Fibroblast of mammary gland (primary cell): Measurements from ENCODE around the gene HS3ST6.
"Not testable (repeated sequence)": the region's sequence is repeated elsewhere in the genome, so short reads cannot be mapped to it uniquely, and the experiment has no call there.

Experiments used
- DNase-seq: peaks from one replicate; pipeline ENCODE4 v3.0.0-alpha.2; 2010; ENCODE audit warnings: low read depth
- H3K4me3 ChIP-seq: 2 replicates; pipeline ENCODE4 v1.5.1; 2011; ENCODE audit warnings: low read depth, mild to moderate bottlenecking, low read length, moderate library complexity; ENCODE audit not compliant: control insufficient read depth
- TF ChIP-seq, protein P1 (sequence below): conservative IDR thresholded peaks from 2 replicates; pipeline ENCODE4 v1.5.1; 2011; ENCODE audit warnings: low read depth, low read length, inconsistent platforms; ENCODE audit not compliant: control insufficient read depth, insufficient read depth

Gene HS3ST6

GRCh38 chr16:1944612-1945199, 26.5 kb upstream of the HS3ST6 start:
- no peak for DNase-seq
- TF ChIP-seq, protein P1, sequence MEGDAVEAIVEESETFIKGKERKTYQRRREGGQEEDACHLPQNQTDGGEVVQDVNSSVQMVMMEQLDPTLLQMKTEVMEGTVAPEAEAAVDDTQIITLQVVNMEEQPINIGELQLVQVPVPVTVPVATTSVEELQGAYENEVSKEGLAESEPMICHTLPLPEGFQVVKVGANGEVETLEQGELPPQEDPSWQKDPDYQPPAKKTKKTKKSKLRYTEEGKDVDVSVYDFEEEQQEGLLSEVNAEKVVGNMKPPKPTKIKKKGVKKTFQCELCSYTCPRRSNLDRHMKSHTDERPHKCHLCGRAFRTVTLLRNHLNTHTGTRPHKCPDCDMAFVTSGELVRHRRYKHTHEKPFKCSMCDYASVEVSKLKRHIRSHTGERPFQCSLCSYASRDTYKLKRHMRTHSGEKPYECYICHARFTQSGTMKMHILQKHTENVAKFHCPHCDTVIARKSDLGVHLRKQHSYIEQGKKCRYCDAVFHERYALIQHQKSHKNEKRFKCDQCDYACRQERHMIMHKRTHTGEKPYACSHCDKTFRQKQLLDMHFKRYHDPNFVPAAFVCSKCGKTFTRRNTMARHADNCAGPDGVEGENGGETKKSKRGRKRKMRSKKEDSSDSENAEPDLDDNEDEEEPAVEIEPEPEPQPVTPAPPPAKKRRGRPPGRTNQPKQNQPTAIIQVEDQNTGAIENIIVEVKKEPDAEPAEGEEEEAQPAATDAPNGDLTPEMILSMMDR, result no peak
- no peak overlapping the region for H3K4me3 ChIP-seq

DNA sequence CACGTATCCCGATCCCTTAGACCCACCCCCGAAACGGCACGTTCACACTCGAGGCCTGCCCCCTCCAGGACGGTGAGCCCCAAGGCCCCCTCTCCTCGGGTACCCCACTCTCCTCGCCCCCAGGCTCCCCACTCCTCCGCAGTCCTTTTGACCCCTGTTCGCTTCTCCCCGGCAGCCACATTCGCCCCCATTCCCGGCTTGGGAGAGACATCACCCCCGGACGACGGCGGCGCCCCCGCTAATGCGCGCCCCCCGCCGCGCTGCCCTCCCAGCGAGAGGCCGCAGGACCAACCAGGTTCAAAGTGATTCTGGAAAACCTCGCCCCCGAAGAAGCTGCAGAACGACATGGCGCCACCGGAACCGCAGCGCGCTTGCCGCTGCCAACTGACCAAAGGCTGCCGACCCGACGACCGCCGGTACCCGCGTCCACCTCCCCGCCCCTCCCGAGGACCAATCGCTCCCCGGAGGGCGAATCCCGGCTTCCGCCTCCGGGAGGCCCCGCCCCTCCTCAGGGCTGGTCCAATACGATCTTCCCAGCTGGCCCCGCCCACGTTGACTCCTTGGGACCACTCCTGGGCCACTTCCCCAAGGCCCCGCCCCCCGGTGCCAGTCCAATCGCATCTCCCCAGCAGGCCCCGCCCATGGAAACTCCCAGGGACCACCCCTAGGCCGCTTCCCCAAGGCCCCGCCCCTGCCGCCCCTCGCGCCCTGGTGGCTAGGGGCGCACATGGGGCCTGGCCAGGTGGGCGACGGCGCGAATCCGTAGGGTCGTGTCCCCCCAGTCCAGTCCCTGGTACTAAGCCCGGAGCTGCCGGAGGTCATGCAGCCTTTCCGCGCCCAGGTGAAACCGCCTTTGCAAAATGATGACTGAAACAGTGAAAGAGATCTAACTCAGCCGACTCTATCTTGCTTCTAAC, 24.9 kb upstream of the HS3ST6 start, which contains the start of gene MSRB1:
TSS of gene MSRB1 (minus strand) at position 390 of the 917 bp plus-strand sequence. CDS start at position 347, 43 bp downstream.
- peak within 1 kb of the TSS; percentile 83 for H3K4me3 ChIP-seq
- TF ChIP-seq, protein P1, result no peak
- DNase-seq, result peak; percentile 96

DNA sequence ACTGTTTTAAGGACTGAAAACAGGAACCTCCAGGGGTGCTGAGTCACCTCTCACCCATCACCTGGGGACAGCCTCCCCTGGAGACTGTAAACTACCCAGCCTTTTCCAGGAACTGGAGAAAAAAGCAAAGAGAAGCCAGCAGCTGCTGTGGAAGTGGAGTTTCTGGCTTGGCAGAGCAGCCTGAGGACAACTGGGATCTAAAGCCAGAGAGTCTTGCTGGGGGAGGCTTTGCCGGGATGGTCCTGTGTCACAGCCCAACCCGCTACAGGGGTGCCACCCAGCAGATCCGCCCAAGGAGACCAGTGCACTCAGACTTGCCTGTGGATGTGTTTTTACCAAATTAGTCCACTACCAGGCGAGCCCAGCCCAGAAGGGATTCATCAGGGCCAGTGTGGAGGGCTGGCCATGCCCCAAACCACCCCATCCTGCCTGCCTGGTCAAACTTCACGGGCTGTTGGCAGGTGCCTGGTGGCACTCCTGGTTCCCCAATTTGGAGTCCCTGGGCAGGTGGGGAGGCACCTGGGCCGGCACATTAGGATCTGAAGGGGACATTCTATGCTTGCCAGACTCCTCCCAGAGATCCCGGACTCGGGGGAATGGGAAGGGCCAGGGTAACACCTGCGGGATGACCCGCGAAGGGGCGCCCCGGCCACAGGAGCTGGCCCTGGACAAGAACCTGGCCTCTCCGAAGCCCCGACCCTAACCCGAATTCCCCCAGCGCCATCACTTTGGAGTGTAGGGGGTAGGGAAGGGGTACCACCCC, 24.0 kb upstream of the HS3ST6 start:
- peak overlapping the region; percentile 83 for H3K4me3 ChIP-seq
- TF ChIP-seq, protein P1, result no peak
- peak; percentile 41 for DNase-seq

- no peak for DNase-seq
- no peak overlapping the region for H3K4me3 ChIP-seq
These were observed 23.2 kb upstream of the HS3ST6 start for GRCh38 chr16:1941162-1942046.

DNA sequence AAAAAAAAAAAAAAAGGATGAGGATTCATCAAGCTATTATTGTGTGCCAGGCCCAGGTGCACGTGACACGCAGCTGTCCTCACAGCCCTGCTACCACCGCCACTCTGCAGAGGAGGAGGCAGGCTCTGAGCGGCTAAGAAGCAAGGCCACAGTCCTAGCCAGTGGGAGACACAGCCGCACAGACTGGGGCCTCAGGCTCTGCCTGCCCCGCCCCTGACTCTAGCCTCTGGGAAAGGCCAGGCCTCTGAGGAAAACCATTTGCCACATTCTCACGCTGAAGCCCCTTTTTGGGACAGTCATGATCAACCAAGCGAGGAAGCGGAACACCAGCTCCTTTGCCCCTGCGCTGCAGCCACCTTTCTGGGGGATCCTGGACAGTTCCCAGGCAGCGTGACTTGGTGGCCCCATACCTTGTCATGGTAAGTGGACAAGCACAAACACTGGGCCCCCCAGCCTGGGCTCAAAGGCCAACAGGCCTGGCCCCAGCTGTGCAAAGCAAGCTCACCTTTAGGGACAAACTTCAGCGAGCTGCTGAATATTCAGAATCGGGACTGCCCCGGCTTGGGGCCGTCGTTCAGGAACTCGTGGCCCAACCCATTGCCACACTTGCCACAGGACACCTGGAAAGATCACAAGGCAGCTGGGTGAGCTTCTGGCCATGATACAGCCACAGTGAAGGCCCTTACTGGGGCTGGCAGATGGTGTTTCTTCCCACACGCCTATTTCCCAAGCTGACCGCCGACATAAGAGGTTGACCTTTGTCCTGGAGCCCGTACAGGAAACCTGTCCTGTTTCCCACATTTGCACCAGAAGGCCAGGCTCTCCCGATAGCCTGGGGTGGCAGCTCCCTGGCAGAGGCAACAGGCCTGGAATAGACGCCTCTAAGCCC, 22.3 kb upstream of the HS3ST6 start:
- TF ChIP-seq, protein P1, result no peak
- no peak overlapping the region for H3K4me3 ChIP-seq
- DNase-seq, result no peak

More at GRCh38 chr16:1941162-1942046, 23.2 kb upstream of the HS3ST6 start:
- TF ChIP-seq, protein P1, result no peak

DNA sequence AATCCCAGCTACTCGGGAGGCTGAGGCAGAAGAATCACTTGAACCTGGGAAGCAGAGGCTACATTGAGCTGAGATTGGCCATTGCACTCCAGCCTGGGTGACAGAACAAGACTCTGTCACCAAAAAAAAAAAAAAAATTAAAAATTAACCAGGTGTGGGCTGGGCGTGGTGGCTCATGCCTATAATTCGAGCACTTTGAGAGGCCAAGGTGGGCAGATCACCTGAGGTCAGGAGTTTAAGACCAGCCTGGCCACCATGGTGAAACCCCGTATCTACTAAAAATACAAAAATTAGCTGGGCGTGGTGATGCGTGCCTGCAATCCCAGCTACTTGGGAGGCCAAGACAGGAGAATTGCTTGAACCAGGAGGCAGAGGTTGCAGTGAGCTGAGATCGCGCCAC, 21.6 kb upstream of the HS3ST6 start:
- not testable (repeated sequence) for DNase-seq, H3K4me3 ChIP-seq
